ENCODE data around the gene CTCFL. TPM values are rescaled to one million over a fixed set of nuclear protein-coding genes. Genes with fewer than 3 reads are reported as not detected.

CTCFL gene
- total and polyA plus RNA-seq, 10 donors, result 0.23 to 0.45 (median 0.26) TPM; not detected in 7

GRCh38 chr20:57544838-57545564, 20.1 kb upstream of the CTCFL start:
- no peak overlapping the region for H3K4me3 ChIP-seq
- no peak for DNase-seq
- intact Hi-C loops (cut with DNase I; ENCODE audit: low total_unique reads), result no loop called here
- no peaks in the 10 kb centered on the region for H3K27me3 ChIP-seq (replicated peaks in 1 of 7)
- peaks cover 0 to 6% (median 0%) of the 10 kb centered on the region in 6 donors for H3K4me1 ChIP-seq
- peak in 1 of 3 donors; percentile 26 for TF ChIP-seq POLR2AphosphoS5 (IDR thresholded peaks at IDR 0.05)
- no peak for TF ChIP-seq CTCF (IDR thresholded peaks at IDR 0.05 in 8 of 11, conservative IDR thresholded peaks at IDR 0.05 in 3 of 11)
- WGBS, 5 donors, result 50 to 63% (median 55%) methylated on average over 12 of the region's 12 CpGs
- H3K36me3 ChIP-seq, result no peaks in the 10 kb centered on the region
- H3K9me3 ChIP-seq, result no peaks in the 10 kb centered on the region
- peak overlapping the region in 1 of 8 donors; percentile 26 for H3K27ac ChIP-seq

GRCh38 chr20:57543754-57544153, 18.8 kb upstream of the CTCFL start:
- H3K36me3 ChIP-seq, result no peaks in the 10 kb centered on the region
- no peak overlapping the region for H3K27ac ChIP-seq
- H3K9me3 ChIP-seq, result peaks cover 0 to 5% (median 0%) of the 10 kb centered on the region in 8 donors
- H3K4me3 ChIP-seq, result no peak overlapping the region
- TF ChIP-seq CTCF (IDR thresholded peaks at IDR 0.05 in 8 of 11, conservative IDR thresholded peaks at IDR 0.05 in 3 of 11) (no peak), POLR2AphosphoS5 (IDR thresholded peaks at IDR 0.05) (no peak), POLR2A (IDR thresholded peaks at IDR 0.05) (no peak)
- DNase-seq, result no peak
- intact Hi-C loops (cut with DNase I; ENCODE audit: low total_unique reads), result no loop called here
- 41 to 89% (median 73%) methylated on average over 2 of the region's 2 CpGs for WGBS, 5 donors
- H3K27me3 ChIP-seq (replicated peaks in 1 of 7), result peaks cover 0 to 1% (median 0%) of the 10 kb centered on the region in 7 donors
- H3K4me1 ChIP-seq, result peaks cover 0 to 6% (median 0%) of the 10 kb centered on the region in 6 donors

GRCh38 chr20:57540890-57541580, 16.1 kb upstream of the CTCFL start:
- Histone ChIP-seq H3K36me3 (no peaks in the 10 kb centered on the region), H3K4me3 (no peak overlapping the region), H3K9me3 (peaks cover 0 to 11% (median 0%) of the 10 kb centered on the region in 8 donors), H3K27me3 (replicated peaks in 1 of 7) (peaks cover 0 to 17% (median 0%) of the 10 kb centered on the region in 7 donors), H3K27ac (no peak overlapping the region), H3K4me1 (peaks cover 0 to 2% (median 0%) of the 10 kb centered on the region in 6 donors)
- DNase-seq, result no peak
- intact Hi-C loops (cut with DNase I; ENCODE audit: low total_unique reads), result no loop called here
- WGBS, 5 donors, result 80 to 83% (median 81%) methylated on average over 17 of the region's 17 CpGs
- no peak for TF ChIP-seq POLR2AphosphoS5 (IDR thresholded peaks at IDR 0.05)
- no peak for TF ChIP-seq POLR2A (IDR thresholded peaks at IDR 0.05)
- no peak for TF ChIP-seq CTCF (IDR thresholded peaks at IDR 0.05 in 8 of 11, conservative IDR thresholded peaks at IDR 0.05 in 3 of 11)

- 84 to 90% (median 88%) methylated on average over 12 of the region's 12 CpGs for WGBS, 5 donors
- no peak for TF ChIP-seq CTCF (IDR thresholded peaks at IDR 0.05 in 8 of 11, conservative IDR thresholded peaks at IDR 0.05 in 3 of 11)
- no peak for TF ChIP-seq POLR2A (IDR thresholded peaks at IDR 0.05)
- no peak for TF ChIP-seq POLR2AphosphoS5 (IDR thresholded peaks at IDR 0.05)
- DNase-seq, result no peak
- H3K4me1 ChIP-seq, result no peaks in the 10 kb centered on the region
- H3K27me3 ChIP-seq (replicated peaks in 1 of 7), result peaks cover 0 to 27% (median 0%) of the 10 kb centered on the region in 7 donors
- H3K4me3 ChIP-seq, result no peak overlapping the region
- H3K36me3 ChIP-seq, result no peaks in the 10 kb centered on the region
- no peak overlapping the region for H3K27ac ChIP-seq
- intact Hi-C loops (cut with DNase I; ENCODE audit: low total_unique reads), result no loop called here
- H3K9me3 ChIP-seq, result peaks cover 0 to 11% (median 0%) of the 10 kb centered on the region in 8 donors
These were observed 14.9 kb upstream of the CTCFL start for GRCh38 chr20:57539889-57540288.

Data from spleen (tissue), 11 donors.